T-helper 22 cell (primary cell): ENCODE results near the gene DGCR2.
"Not testable (repeated sequence)": the region's sequence is repeated elsewhere in the genome, so short reads cannot be mapped to it uniquely, and the experiment has no call there.

Source experiments
- DNase-seq: peaks from one replicate; pipeline ENCODE4 v3.0.0-alpha.2; 2020; ENCODE audit warnings: low read depth

The DGCR2 gene

GRCh38 chr22:19059481-19060278 is 62.5 kb downstream of the DGCR2 start:
- DNase-seq = no peak

- DNase-seq = no peak
Measured at GRCh38 chr22:19058713-19059451, 63.3 kb downstream of the DGCR2 start.

- DNase-seq = no peak
Measured at GRCh38 chr22:19057999-19058491, 64.2 kb downstream of the DGCR2 start.

GRCh38 chr22:19057539-19057938 is 64.7 kb downstream of the DGCR2 start:
- no peak for DNase-seq

- DNase-seq = no peak
Measured at GRCh38 chr22:19056951-19057401, 65.2 kb downstream of the DGCR2 start.

- no peak for DNase-seq
Measured at GRCh38 chr22:19055801-19056200, 66.4 kb downstream of the DGCR2 start.

- DNase-seq = no peak
Measured at GRCh38 chr22:19052941-19053541, 69.2 kb downstream of the DGCR2 start.

- DNase-seq = no peak
Measured at GRCh38 chr22:19051381-19052072, 70.7 kb downstream of the DGCR2 start.

- DNase-seq = not testable (repeated sequence)
Measured at GRCh38 chr22:19050847-19051246, 71.4 kb downstream of the DGCR2 start.

- no peak for DNase-seq
Measured at GRCh38 chr22:19050117-19050516, 72.1 kb downstream of the DGCR2 start.

- DNase-seq = no peak
Measured at GRCh38 chr22:19048531-19048930, 73.7 kb downstream of the DGCR2 start.

- no peak for DNase-seq
Measured at GRCh38 chr22:19047993-19048392, 74.2 kb downstream of the DGCR2 start.

- DNase-seq = no peak
Measured at GRCh38 chr22:19046719-19047609, 75.2 kb downstream of the DGCR2 start.

- no peak for DNase-seq
Measured at GRCh38 chr22:19046287-19046686, 75.9 kb downstream of the DGCR2 start.

GRCh38 chr22:19045094-19045493 is 77.1 kb downstream of the DGCR2 start:
- no peak for DNase-seq

GRCh38 chr22:19044381-19044780 is 77.8 kb downstream of the DGCR2 start:
- no peak for DNase-seq

GRCh38 chr22:19043121-19044085 is 78.8 kb downstream of the DGCR2 start:
- no peak for DNase-seq

- DNase-seq = no peak
Measured at GRCh38 chr22:19042285-19043120, 79.7 kb downstream of the DGCR2 start.

GRCh38 chr22:19041704-19042074 is 80.5 kb downstream of the DGCR2 start:
- no peak for DNase-seq
